Tibial nerve (tissue), 4 donors: ENCODE data around the gene METAP2.

Experiments used
- EP300 ChIP-seq, 2 donors: sonication (generic); formaldehyde crosslinking; IDR thresholded peaks; one replicate each; pipeline ENCODE4 v1.6.1; 2017; ENCODE audit warnings: antibody characterized with exemption in 2 of 2, mild to moderate bottlenecking in 1 of 2
- TF ChIP-seq, protein P1 (sequence below), 5 experiments: fragments of 200-600 bp in 3 of 5; fragments of 450-650 bp in 2 of 5; sonication (generic) in 3 of 5; IDR thresholded peaks; one replicate each; pipeline ENCODE4 v1.5.1; 2016 to 2019; ENCODE audit warnings: antibody characterized with exemption in 5 of 5, mild to moderate bottlenecking in 3 of 5, moderate library complexity in 2 of 5

DNA sequence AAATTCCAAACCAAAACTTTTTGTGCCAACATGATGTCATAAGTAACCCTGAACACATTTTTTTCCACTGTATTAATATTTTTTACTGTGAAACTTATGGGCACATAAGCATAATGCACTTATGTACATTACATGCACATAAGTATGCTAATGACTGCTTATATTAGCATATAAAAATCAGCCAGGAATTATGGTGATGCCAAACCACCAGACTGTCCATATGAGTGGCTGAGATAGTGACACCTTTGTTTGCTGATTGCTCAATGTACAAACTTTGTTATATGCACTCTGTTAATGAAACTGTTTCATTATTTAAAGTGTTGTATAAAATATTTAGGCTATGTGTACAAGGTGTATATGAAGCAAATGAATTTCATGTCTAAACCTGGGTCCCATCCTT, 45.0 kb downstream of the METAP2 start:
- TF ChIP-seq, protein P1, sequence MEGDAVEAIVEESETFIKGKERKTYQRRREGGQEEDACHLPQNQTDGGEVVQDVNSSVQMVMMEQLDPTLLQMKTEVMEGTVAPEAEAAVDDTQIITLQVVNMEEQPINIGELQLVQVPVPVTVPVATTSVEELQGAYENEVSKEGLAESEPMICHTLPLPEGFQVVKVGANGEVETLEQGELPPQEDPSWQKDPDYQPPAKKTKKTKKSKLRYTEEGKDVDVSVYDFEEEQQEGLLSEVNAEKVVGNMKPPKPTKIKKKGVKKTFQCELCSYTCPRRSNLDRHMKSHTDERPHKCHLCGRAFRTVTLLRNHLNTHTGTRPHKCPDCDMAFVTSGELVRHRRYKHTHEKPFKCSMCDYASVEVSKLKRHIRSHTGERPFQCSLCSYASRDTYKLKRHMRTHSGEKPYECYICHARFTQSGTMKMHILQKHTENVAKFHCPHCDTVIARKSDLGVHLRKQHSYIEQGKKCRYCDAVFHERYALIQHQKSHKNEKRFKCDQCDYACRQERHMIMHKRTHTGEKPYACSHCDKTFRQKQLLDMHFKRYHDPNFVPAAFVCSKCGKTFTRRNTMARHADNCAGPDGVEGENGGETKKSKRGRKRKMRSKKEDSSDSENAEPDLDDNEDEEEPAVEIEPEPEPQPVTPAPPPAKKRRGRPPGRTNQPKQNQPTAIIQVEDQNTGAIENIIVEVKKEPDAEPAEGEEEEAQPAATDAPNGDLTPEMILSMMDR (IDR thresholded peaks at IDR 0.05): no peak
- TF ChIP-seq EP300 (IDR thresholded peaks at IDR 0.05): no peak
